ENCODE measurements around the gene TUFM. TPM values are rescaled to one million over a fixed set of nuclear protein-coding genes. Genes with fewer than 3 reads are reported as not detected.

TUFM gene
- polyA plus RNA-seq, 1 donor from 2014 or later: 144 TPM

Small RNAs within 50 kb of the gene (small RNA-seq; reads per million reads assigned to genes)
- gene RF00416: 0 reads per million in 3 experiments

Other genes with a start within 250 kb of the TUFM start
- gene SULT1A2, start 249.3 kb downstream of the TUFM start, polyA plus RNA-seq: not detected in 2 replicates
- not detected in 2 replicates for gene SULT1A1, start 236.3 kb downstream of the TUFM start, polyA plus RNA-seq
- gene NPIPB8, start 208.3 kb downstream of the TUFM start, polyA plus RNA-seq: not detected in 2 replicates
- 85.5 and 92.9 TPM in 2 replicates for gene EIF3C, start 134.9 kb downstream of the TUFM start, polyA plus RNA-seq
- gene NPIPB9, start 94.6 kb downstream of the TUFM start, polyA plus RNA-seq: 3.1 and 3.5 TPM in 2 replicates
- gene ATXN2L, start 23.3 kb downstream of the TUFM start, polyA plus RNA-seq: 24.0 and 38.3 TPM in 2 replicates
- gene SH2B1, start 17.5 kb upstream of the TUFM start, polyA plus RNA-seq: 42.2 and 48.2 TPM in 2 replicates
- gene ATP2A1, start 32.1 kb upstream of the TUFM start, polyA plus RNA-seq: 0.06 and 0.54 TPM in 2 replicates
- gene RABEP2, start 78.9 kb upstream of the TUFM start, polyA plus RNA-seq: 27.5 and 28.7 TPM in 2 replicates
- gene CD19, start 85.6 kb upstream of the TUFM start, polyA plus RNA-seq: not detected in 2 replicates
- gene NFATC2IP, start 104.6 kb upstream of the TUFM start, polyA plus RNA-seq: 39.1 and 42.6 TPM in 2 replicates
- gene SPNS1, start 128.4 kb upstream of the TUFM start, polyA plus RNA-seq: 41.6 and 47.3 TPM in 2 replicates
- 6.4 and 9.1 TPM in 2 replicates for gene LAT, start 138.7 kb upstream of the TUFM start, polyA plus RNA-seq